Epithelial cell of esophagus (primary cell): ENCODE data around the gene LRP8.

Experiments
- DNase-seq: peaks from one replicate; pipeline ENCODE4 v3.0.0; 2010; ENCODE audit warnings: low read depth
- H3K4me3 ChIP-seq: 2 replicates; pipeline ENCODE4 v1.5.1; 2011; ENCODE audit warnings: mild to moderate bottlenecking, low read length, control low read depth
- CTCF ChIP-seq: IDR thresholded peaks from 2 replicates; pipeline ENCODE4 v1.5.1; 2011; ENCODE audit warnings: low read depth, mild to moderate bottlenecking, low read length, control low read depth, inconsistent platforms; ENCODE audit not compliant: insufficient read depth; ENCODE audit errors: missing control alignments

LRP8 gene

GRCh38 chr1:53359934-53360276, 32.0 kb upstream of the LRP8 start:
- TF ChIP-seq CTCF, result no peak
- no peak for DNase-seq
- H3K4me3 ChIP-seq, result no peak overlapping the region

GRCh38 chr1:53359225-53359933, 31.5 kb upstream of the LRP8 start:
- no peak overlapping the region for H3K4me3 ChIP-seq
- no peak for DNase-seq
- TF ChIP-seq CTCF, result no peak

- no peak overlapping the region for H3K4me3 ChIP-seq
- TF ChIP-seq CTCF, result no peak
- DNase-seq, result no peak
These were observed 28.8 kb upstream of the LRP8 start for GRCh38 chr1:53356637-53357036.

- TF ChIP-seq CTCF, result no peak
- no peak overlapping the region for H3K4me3 ChIP-seq
- no peak for DNase-seq
These were observed 26.2 kb upstream of the LRP8 start for GRCh38 chr1:53354119-53354518.

GRCh38 chr1:53352561-53352960, 24.7 kb upstream of the LRP8 start:
- no peak for DNase-seq
- TF ChIP-seq CTCF, result no peak
- no peak overlapping the region for H3K4me3 ChIP-seq

GRCh38 chr1:53350853-53351767, 23.2 kb upstream of the LRP8 start:
- H3K4me3 ChIP-seq, result no peak overlapping the region
- TF ChIP-seq CTCF, result no peak
- DNase-seq, result no peak
